Brain microvascular endothelial cell (primary cell): ENCODE measurements around the gene SPSB2.
A peak's percentile ranks its signal among the peaks of the same experiment; 100 is the strongest.
"Not testable (repeated sequence)": the region's sequence is repeated elsewhere in the genome, so short reads cannot be mapped to it uniquely, and the experiment has no call there.

Experiments used
- DNase-seq: peaks from one replicate; pipeline ENCODE4 v3.0.0-alpha.2; 2020
- H3K27ac ChIP-seq: fragments of 250-450 bp; sonication (Bioruptor Pico); 2 replicates; pipeline ENCODE4 v1.5.1; 2020; ENCODE audit warnings: mild to moderate bottlenecking, moderate library complexity
- H3K27me3 ChIP-seq: fragments of 250-450 bp; sonication (Bioruptor Pico); replicated peaks from 2 replicates; pipeline ENCODE4 v1.5.1; 2020; ENCODE audit warnings: mild to moderate bottlenecking
- H3K36me3 ChIP-seq: fragments of 250-450 bp; sonication (Bioruptor Pico); replicated peaks from 2 replicates; pipeline ENCODE4 v1.5.1; 2020; ENCODE audit warnings: mild to moderate bottlenecking
- H3K4me3 ChIP-seq: 2 replicates; pipeline ENCODE4 v1.5.1; 2011; ENCODE audit warnings: low read depth, mild to moderate bottlenecking, control low read depth, low read length, moderate library complexity
- in situ Hi-C: cut with HindIII; loops from 2 replicates; pipeline ENCODE4 v1.10.0; 2017; ENCODE audit warnings: low sequenced_read_pairs, low pct_ligation_motif_present
- TF ChIP-seq, protein P1 (sequence below): IDR thresholded peaks from 2 replicates; pipeline ENCODE4 v1.5.1; 2011; ENCODE audit warnings: low read depth, mild to moderate bottlenecking, moderate library complexity, low read length, control low read depth, inconsistent platforms; ENCODE audit errors: missing control alignments

Gene SPSB2

DNA sequence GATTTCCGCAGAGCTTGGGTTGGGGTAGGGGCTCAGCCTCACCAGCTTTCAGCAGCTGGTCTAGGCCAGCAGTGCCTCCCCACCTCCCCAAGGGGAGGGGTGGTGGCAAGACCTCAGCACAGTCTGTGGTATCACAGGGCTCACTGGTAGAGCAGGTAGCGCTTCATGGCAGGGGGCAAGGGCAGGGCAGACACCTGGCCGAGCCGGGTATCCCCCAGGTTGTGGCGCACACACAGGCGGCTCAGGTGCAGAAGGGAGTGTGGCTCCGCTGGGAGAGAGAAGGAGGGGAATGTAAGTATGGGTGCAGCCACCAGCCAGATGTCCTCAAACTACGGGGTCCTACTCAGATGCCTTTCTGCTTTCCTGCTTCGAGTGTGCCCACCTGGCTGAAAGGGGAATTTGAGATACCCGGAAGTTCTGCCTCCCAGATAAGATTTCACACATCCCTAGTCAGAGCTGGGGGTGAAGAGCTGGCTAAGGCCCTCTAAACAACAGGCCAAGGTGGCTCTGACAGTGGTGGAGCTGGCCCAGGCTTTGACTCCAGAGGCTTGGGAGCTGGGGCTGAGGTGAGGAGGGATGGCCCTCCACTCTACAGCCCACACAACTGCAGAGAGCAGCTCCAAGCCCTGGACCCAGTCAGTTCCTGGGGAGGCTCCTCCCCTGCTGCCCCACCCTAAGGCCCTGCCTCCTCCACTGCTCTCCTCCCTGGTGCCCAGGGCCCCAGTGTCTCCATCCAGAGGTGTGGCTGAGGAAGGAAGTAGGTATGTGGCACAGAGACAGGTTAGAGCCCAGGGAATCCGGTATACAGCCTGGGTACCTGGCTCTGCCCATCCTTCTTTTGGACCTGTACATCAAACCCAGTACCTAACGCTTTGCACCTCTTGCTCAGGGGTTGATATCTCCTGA lies 1.8 kb downstream of the SPSB2 start:
- no peak for DNase-seq
- Histone ChIP-seq H3K27me3 (no peaks in the 10 kb centered on the region), H3K4me3 (peak overlapping the region; percentile 84), H3K36me3 (peaks cover 21% of the 10 kb centered on the region), H3K27ac (no peak overlapping the region)
- TF ChIP-seq, protein P1, sequence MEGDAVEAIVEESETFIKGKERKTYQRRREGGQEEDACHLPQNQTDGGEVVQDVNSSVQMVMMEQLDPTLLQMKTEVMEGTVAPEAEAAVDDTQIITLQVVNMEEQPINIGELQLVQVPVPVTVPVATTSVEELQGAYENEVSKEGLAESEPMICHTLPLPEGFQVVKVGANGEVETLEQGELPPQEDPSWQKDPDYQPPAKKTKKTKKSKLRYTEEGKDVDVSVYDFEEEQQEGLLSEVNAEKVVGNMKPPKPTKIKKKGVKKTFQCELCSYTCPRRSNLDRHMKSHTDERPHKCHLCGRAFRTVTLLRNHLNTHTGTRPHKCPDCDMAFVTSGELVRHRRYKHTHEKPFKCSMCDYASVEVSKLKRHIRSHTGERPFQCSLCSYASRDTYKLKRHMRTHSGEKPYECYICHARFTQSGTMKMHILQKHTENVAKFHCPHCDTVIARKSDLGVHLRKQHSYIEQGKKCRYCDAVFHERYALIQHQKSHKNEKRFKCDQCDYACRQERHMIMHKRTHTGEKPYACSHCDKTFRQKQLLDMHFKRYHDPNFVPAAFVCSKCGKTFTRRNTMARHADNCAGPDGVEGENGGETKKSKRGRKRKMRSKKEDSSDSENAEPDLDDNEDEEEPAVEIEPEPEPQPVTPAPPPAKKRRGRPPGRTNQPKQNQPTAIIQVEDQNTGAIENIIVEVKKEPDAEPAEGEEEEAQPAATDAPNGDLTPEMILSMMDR, result no peak
- in situ Hi-C loops, result no loop called here

- H3K4me3 ChIP-seq, in situ Hi-C loops, H3K27ac ChIP-seq, H3K27me3 ChIP-seq, DNase-seq: not testable (repeated sequence)
- peaks cover 24% of the 10 kb centered on the region for H3K36me3 ChIP-seq
Observed at GRCh38 chr12:6870304-6870703, 2.8 kb downstream of the SPSB2 start.

DNA sequence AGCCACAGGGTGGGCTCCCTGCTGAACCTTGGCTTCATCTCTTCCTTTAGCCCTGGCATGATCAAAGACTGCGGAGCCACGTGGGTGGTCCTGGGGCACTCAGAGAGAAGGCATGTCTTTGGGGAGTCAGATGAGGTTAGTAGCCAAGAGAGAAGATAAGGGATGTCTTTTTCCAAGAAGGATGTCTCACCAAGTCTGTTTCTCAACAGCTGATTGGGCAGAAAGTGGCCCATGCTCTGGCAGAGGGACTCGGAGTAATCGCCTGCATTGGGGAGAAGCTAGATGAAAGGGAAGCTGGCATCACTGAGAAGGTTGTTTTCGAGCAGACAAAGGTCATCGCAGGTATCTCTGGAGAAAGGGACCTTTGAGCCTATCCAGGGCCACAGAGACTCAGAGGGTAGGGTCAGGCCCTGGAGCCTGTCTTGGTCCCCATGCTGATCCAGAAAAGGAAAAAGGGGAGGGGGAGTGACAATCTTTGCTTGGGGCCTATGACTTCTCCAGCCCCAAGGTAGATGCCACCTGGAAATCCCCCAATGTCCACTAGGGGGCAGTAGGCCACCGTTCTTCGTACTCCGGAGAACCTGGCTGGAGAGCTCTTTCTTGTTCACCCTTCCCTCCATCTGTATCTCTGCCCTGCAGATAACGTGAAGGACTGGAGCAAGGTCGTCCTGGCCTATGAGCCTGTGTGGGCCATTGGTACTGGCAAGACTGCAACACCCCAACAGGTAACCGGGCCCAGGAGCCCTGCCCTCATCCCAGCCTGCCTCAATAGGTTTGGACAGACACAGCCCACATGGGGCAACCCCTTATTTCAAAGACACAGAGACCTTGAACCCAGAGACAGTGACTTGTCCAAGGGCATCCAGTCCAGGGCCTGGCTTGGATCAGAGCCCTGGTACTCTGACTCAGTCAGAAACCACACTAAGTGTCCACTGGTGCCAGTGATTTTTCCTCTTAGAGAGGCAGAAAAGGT lies 3.8 kb downstream of the SPSB2 start:
- Histone ChIP-seq H3K27ac (no peak overlapping the region), H3K4me3 (peak overlapping the region; percentile 86), H3K36me3 (peaks cover 30% of the 10 kb centered on the region), H3K27me3 (no peaks in the 10 kb centered on the region)
- in situ Hi-C loops, result no loop called here
- DNase-seq, result peak; percentile 60
- TF ChIP-seq, protein P1, result peak; percentile 91

DNA sequence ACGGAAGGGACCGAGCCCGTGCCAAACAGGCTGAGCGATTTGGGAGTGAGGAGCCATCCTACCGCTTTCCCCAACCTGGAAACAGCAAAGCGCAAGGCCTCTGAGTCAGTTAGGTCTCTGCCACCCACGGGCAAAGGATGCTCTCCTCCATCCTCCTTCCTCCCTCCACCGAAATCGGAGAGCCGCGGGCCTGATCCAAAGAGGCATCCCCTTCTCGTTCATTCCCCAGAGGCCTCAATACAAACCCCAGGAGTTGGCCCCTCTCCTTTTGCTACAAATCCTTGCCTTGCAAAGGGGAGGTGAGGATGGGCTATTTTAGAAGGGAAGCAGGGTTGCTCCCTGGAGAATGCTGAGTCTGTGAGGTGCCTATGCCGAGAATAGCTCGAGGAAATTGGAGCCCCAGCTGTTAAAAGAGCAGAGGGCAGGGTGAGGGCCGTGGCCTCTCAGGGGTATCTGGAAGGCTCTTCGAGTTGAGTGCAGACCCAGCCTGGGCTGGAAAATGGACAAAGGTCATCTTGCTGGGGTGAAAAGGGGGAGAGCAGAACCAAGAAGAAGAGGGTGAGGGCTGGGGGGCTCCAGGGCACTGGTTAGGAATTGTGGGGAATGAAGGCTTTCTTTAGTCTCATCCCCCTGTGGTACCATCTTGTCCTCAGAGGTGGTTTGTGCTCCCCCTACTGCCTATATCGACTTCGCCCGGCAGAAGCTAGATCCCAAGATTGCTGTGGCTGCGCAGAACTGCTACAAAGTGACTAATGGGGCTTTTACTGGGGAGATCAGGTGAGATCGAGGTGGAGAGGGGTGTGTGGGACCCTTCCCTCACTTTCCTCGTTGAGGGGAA lies 4.7 kb downstream of the SPSB2 start:
- Histone ChIP-seq H3K27ac (peak overlapping the region; percentile 49), H3K36me3 (peaks cover 37% of the 10 kb centered on the region), H3K4me3 (peak overlapping the region; percentile 86), H3K27me3 (no peaks in the 10 kb centered on the region)
- in situ Hi-C loops, result no loop called here
- DNase-seq, result no peak
- TF ChIP-seq, protein P1, result peak; percentile 47

DNA sequence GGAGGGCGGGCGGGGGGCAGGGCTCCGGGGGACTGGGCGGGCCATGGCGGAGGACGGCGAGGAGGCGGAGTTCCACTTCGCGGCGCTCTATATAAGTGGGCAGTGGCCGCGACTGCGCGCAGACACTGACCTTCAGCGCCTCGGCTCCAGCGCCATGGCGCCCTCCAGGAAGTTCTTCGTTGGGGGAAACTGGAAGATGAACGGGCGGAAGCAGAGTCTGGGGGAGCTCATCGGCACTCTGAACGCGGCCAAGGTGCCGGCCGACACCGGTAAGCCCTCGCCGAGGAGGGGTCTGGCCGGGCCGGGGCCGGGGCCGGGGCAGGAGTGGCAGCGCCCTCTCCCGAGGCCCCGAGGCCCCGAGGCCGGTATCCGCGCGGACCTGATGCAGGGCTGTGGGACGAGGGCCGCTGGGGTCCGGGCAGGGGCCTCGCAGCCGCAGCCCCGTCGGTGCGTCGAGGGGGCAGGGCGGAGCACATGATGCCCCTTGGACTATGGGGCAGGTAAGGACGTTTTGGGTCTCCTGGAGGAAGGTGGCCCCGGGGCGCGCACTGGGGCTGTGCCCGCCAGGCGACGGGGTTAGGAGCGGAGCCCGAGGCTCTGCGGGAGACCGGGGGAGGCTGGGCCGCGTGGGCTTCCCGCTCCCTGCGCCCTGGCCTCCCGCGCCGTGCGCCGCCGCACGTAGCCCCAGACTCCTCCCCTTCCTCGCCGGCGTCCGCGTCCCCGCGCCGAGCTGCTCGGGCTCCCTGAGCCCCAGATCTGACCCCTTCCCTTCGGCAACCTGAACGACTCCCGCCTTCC lies 5.5 kb downstream of the SPSB2 start, which contains the start of gene TPI1:
Gene TPI1, plus strand, starts transcription at position 119 of the 798 bp plus-strand sequence. Its CDS starts 36 bp downstream, at position 155.
- peak within 1 kb of the TSS; percentile 86 for H3K4me3 ChIP-seq
- peak within 1 kb of the TSS; percentile 49 for H3K27ac ChIP-seq
- in situ Hi-C loops, result no loop called here
- no peaks in the 10 kb centered on the region for H3K27me3 ChIP-seq
- DNase-seq, result peak; percentile 65
- TF ChIP-seq, protein P1, result no peak
- H3K36me3 ChIP-seq, result peaks cover 45% of the 10 kb centered on the region
